Colonic mucosa (tissue), 4 donors: ENCODE data around the gene GALR3. TPM values are rescaled to one million over a fixed set of nuclear protein-coding genes. Genes with fewer than 3 reads are reported as not detected.

Experiments used
- DNase-seq: peaks from one replicate; pipeline ENCODE4 v3.0.0-alpha.2; 2020
- H3K27ac ChIP-seq: fragments of 200-600 bp; one replicate; pipeline ENCODE4 v1.8.0; 2021
- H3K27me3 ChIP-seq: fragments of 200-600 bp; one replicate; pipeline ENCODE4 v1.8.0; 2021
- H3K36me3 ChIP-seq: fragments of 200-600 bp; one replicate; pipeline ENCODE4 v1.8.0; 2021
- H3K4me1 ChIP-seq: fragments of 200-600 bp; one replicate; pipeline ENCODE4 v1.8.0; 2021; ENCODE audit warnings: mild to moderate bottlenecking
- H3K4me3 ChIP-seq: fragments of 200-600 bp; one replicate; pipeline ENCODE4 v1.8.0; 2021
- H3K9ac ChIP-seq, 2 donors: one replicate each; pipeline ENCODE4 v1.7.0; 2013; ENCODE audit warnings: control low read depth in 2 of 2, low read depth in 2 of 2, low read length in 2 of 2
- H3K9me3 ChIP-seq: fragments of 200-600 bp; one replicate; pipeline ENCODE4 v1.8.0; 2021
- CTCF ChIP-seq: fragments of 200-600 bp; IDR thresholded peaks from one replicate; pipeline ENCODE4 v1.8.0; 2022; ENCODE audit warnings: antibody characterized with exemption, mild to moderate bottlenecking
- intact Hi-C: fragments of 100-400 bp; cut with DNase I; formaldehyde crosslinking; loops from one replicate; pipeline ENCODE4 v1.14.1; 2022
- total RNA-seq, 2 donors: library from RNA; stranded (reverse); fragmentation: NEBNext Ultra II Directional in 1 of 2; extraction: Animal tissue kit (Norgen Biotek cat#: 25700) in 1 of 2; gene quantifications; one replicate each; pipeline ENCODE4 v1.2.1, GENCODE V29; 2021
- donor health status: healthy.
- donor health status: DM: no; HTN: no; CAD: no.
- donor health status: DM: no; HTN: no; CAD: no.

Gene GALR3
- total RNA-seq, 2 donors from 2014 or later, result 0.74 TPM; not detected in 1

- intact Hi-C loops, result no loop called here
- Histone ChIP-seq H3K9ac (no peak overlapping the region), H3K27ac (no peak overlapping the region), H3K4me3 (no peak overlapping the region), H3K9me3 (no peaks in the 10 kb centered on the region), H3K4me1 (no peaks in the 10 kb centered on the region), H3K36me3 (peaks cover 32% of the 10 kb centered on the region), H3K27me3 (no peaks in the 10 kb centered on the region)
- no peak for DNase-seq
- TF ChIP-seq CTCF, result no peak
These were observed 9.1 kb downstream of the GALR3 start for GRCh38 chr22:37832022-37832857.

GRCh38 chr22:37842015-37842793 is 19.0 kb downstream of the GALR3 start:
- intact Hi-C loops, result no loop called here
- Histone ChIP-seq H3K4me1 (peaks cover 7% of the 10 kb centered on the region), H3K4me3 (no peak overlapping the region), H3K27me3 (no peaks in the 10 kb centered on the region), H3K36me3 (no peaks in the 10 kb centered on the region), H3K9me3 (no peaks in the 10 kb centered on the region), H3K9ac (peak overlapping the region in 1 of 2 donors; percentile 0), H3K27ac (peak overlapping the region; percentile 13)
- TF ChIP-seq CTCF, result no peak
- peak; percentile 54 for DNase-seq

GRCh38 chr22:37843741-37844089 is 20.5 kb downstream of the GALR3 start:
- H3K4me1 ChIP-seq, result peaks cover 7% of the 10 kb centered on the region
- TF ChIP-seq CTCF, result no peak
- peak overlapping the region; percentile 97 for H3K27ac ChIP-seq
- no peaks in the 10 kb centered on the region for H3K9me3 ChIP-seq
- peak overlapping the region; percentile 93 for H3K4me3 ChIP-seq
- no peaks in the 10 kb centered on the region for H3K27me3 ChIP-seq
- peak; percentile 64 for DNase-seq
- intact Hi-C loops, result no loop called here
- peak overlapping the region; percentile 56 to 70 for H3K9ac ChIP-seq
- no peaks in the 10 kb centered on the region for H3K36me3 ChIP-seq

- no peak for DNase-seq
- no peaks in the 10 kb centered on the region for H3K36me3 ChIP-seq
- H3K9me3 ChIP-seq, result no peaks in the 10 kb centered on the region
- no peak overlapping the region for H3K9ac ChIP-seq
- peak overlapping the region; percentile 93 for H3K4me3 ChIP-seq
- TF ChIP-seq CTCF, result no peak
- H3K27me3 ChIP-seq, result no peaks in the 10 kb centered on the region
- peak overlapping the region; percentile 97 for H3K27ac ChIP-seq
- H3K4me1 ChIP-seq, result peaks cover 7% of the 10 kb centered on the region
- intact Hi-C loops, result no loop called here
These were observed 21.7 kb downstream of the GALR3 start for GRCh38 chr22:37844904-37845329.

- peaks cover 12% of the 10 kb centered on the region for H3K4me1 ChIP-seq
- H3K36me3 ChIP-seq, result no peaks in the 10 kb centered on the region
- no peaks in the 10 kb centered on the region for H3K27me3 ChIP-seq
- TF ChIP-seq CTCF, result no peak
- H3K9ac ChIP-seq, result no peak overlapping the region
- no peak for DNase-seq
- H3K27ac ChIP-seq, result no peak overlapping the region
- no peak overlapping the region for H3K4me3 ChIP-seq
- intact Hi-C loops, result no loop called here
- H3K9me3 ChIP-seq, result no peaks in the 10 kb centered on the region
These were observed 23.3 kb downstream of the GALR3 start for GRCh38 chr22:37846433-37846832.
